Eye (tissue), 1 donor: ENCODE measurements around the gene DPH3.

ENCODE experiments used
- DNase-seq: peaks from one replicate; pipeline ENCODE4 v3.0.0-alpha.2; 2015

DPH3 gene

DNA sequence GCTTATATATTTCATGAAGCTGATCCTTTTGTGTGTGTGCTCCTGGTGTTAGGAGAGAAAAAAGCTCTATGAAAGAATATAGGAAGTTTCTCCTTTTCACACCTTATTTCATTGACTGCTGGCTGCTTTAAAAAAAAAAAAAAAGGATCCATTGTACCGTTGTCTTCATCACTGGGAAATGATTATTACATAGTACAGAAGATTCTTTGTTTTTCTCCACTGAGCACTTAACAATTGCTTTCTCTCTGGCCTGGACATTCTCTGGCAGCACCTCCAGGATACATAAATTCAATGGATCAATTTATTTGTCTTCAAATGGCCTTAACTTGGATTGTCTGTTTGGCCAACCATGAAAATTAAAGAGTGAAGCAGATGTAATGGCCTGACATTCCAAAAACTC, 37.2 kb downstream of the DPH3 start:
- DNase-seq = no peak

DNA sequence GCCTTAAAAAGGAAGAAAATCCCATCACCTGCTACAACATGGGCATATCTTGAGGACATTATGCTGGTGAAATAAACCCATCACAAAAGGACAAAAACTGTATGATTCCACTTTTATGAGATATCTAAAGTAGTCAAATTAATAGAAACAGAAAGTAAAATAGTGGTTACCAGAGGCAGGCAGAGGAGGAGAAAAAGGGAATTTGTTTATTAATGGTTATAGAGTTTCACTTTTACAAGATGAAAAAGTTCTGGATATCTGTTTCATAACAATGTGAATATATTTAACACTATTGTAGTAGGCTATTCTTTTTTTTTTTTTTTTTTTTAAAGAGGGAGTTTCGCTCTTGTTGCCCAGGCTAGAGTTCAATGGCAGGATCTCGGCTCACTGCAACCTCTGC, 40.4 kb downstream of the DPH3 start:
- no peak for DNase-seq

DNA sequence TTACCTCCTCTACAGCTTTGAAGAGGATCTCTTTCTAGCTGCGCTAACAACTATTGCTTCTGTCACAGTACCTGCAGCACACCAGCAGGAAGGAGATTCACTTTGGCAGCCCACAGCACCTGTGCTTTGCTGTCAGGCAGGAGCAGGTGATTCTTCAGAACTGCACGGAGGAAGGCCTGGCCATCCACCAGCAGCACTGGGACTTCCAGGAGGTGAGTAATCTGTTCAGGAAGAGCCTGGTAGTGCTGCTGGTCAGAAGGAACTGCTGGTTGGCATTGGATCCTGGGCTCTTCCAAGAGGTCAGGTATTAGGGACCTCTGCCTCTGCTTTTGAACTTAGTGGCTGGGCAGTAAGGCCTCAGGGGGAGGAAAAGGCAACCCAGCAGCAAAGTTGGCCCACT, 42.2 kb downstream of the DPH3 start:
- DNase-seq = no peak

DNA sequence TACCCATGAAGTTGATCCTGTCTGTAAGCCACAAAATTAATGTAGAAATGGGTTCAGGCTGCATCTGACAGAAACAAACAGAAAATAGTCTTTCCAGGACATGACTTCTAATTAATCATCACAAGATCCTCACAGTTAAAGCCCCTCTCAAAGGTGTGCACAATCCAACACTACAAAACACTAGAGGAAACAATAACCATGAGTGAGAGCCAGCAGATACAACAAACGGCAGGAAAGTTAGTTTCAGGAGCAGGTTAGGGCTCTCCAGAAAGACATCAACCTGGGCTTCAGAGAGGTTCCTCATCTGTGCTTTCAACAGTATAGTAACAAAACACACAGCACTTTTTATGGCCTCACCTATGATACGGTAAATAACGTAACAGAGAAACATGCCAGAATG, 42.8 kb downstream of the DPH3 start:
- no peak for DNase-seq

DNA sequence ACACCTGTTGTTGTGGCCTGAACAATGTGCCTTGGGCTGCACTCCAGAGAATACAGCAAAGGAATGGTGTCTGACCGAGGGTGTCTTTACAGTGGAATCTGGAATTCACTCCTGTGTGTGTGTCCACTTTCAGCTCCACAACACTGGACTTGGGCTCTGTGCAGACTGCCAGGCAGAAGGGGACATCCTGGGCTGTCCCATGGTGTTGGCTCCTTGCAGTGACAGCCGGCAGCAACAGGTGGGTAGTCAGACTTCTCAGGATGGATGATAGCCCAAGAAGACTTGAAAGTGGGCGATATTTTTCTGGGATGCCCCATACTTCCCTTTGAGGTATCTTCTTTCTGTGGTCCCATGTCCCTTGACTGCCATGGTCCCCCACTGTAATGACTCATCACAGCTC, 45.0 kb downstream of the DPH3 start:
- DNase-seq = no peak

DNA sequence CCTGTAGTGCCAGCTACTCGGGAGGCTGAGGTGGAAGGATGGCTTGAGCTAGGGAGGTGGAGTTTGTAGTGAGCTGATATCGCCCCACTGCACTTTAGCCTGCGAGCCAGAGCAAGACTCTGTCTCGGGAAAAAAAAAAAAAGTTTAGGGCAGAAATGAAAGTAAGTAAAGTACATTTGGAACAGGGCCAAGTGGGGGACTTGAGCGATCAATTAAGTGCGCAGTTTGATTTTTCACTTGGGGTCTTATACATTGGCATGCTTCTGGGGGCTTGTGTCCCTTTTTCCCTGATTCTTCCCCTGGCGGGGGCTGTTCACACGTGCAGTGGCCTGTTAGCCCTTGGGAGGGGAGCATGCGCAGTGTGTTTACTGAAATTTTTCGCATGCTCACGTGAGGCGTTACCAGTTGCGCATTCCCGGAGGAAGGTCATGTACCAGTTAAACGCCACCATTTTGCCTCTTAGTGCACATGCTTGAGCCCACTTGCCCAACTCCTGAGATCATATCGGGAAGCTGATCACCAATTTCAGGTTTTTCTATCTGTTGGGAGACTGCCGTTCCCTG, 48.3 kb downstream of the DPH3 start:
- no peak for DNase-seq

DNA sequence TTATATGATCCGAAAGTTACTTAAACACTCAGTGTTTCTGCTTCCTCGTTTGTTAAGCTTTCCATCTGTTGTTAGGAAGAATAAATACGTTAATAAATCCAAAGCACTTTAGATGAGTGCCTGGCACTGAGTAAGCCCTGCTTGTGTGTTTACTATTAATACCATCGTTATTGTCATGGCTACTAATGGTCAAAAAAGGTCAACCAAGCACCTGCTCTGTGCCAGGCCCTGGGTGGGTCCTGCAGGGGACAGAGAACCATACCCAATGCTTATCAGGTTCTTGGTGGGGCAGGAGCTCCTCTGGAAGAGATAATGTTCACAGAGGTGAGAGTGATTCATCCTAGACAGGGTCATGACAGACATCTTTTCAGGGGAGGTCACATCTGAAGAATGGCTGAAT, 50.4 kb downstream of the DPH3 start:
- no peak for DNase-seq

DNA sequence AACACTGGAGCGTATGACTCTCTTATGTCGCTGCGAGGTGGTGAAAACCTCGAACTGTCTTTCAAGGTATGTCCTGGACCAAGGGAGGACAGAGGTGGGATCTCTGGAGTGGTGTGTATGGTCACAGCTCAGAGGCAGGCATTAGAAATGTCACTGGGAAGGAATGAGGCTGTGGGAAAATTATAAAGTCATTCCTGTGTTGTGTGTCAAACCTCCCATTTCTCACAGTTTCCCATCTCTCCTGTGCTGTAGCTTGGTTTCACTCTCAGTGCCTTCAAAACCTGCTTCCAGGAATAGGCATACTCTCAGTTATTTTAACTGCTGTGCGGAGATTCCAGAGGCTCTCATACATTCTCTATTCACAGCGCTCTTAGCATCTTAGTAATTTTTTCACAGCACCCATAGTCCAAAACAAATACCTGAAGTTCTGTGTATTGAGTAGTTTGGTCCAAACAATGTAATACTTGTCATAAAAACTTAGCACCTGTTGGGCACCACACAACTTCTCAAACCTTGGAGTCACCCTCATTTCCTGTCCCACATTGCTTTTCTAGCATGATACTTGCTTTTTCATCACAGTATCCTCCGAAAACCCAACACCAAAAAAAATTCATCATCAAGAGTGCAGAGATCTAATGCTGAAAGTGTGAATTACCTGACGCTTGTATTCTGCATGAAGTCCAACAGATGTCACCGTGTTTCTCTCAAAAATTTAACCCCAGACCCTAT, 53.4 kb downstream of the DPH3 start:
- DNase-seq = no peak
